ENCODE data around the gene NHS. TPM values are rescaled to one million over a fixed set of nuclear protein-coding genes. Genes with fewer than 3 reads are reported as not detected.

The NHS gene
- total and polyA plus RNA-seq, 7 donors, result 0.04 to 1.3 (median 0.22) TPM

DNA sequence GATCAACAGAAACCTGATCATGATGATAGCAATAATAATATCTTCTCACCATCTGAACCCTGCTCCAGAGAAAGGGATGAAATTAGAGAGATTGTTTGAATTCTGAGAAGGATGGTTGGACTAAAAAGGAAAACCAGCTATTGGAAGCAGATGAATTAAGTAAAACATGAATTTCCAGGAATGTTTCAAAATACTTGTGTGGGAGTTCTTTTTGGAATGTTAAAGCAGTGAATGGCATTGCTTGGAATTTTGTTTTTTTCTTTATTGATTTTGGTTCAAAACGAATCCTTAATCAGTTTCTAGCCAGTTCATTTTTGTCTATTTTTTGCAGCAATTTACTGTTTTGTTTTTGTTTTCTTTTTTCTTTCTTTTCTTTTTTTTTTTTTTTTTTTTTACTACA, 150.3 kb downstream of the NHS start:
- TF ChIP-seq, protein P1, sequence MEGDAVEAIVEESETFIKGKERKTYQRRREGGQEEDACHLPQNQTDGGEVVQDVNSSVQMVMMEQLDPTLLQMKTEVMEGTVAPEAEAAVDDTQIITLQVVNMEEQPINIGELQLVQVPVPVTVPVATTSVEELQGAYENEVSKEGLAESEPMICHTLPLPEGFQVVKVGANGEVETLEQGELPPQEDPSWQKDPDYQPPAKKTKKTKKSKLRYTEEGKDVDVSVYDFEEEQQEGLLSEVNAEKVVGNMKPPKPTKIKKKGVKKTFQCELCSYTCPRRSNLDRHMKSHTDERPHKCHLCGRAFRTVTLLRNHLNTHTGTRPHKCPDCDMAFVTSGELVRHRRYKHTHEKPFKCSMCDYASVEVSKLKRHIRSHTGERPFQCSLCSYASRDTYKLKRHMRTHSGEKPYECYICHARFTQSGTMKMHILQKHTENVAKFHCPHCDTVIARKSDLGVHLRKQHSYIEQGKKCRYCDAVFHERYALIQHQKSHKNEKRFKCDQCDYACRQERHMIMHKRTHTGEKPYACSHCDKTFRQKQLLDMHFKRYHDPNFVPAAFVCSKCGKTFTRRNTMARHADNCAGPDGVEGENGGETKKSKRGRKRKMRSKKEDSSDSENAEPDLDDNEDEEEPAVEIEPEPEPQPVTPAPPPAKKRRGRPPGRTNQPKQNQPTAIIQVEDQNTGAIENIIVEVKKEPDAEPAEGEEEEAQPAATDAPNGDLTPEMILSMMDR (IDR thresholded peaks at IDR 0.05), result no peak
- ATAC-seq (no peak), DNase-seq (no peak)
- peaks cover 0 to 8% (median 0%) of the 10 kb centered on the region in 3 donors for H3K27me3 ChIP-seq (ENCODE audit: insufficient read depth in 3 of 3, low read length in 2 of 3)
- H3K27ac ChIP-seq, result no peak overlapping the region
- H3K9me3 ChIP-seq, result no peaks in the 10 kb centered on the region
- WGBS, 3 donors, result 43 to 97% (median 81%) methylated on average over 1 of the region's 1 CpG
- intact Hi-C loops (cut with DNase I), result no loop called here
- H3K36me3 ChIP-seq (ENCODE audit: insufficient read depth in 1 of 2, low read depth in 1 of 2), result no peaks in the 10 kb centered on the region
- H3K4me3 ChIP-seq, result no peak overlapping the region
- H3K4me1 ChIP-seq, result no peaks in the 10 kb centered on the region

DNA sequence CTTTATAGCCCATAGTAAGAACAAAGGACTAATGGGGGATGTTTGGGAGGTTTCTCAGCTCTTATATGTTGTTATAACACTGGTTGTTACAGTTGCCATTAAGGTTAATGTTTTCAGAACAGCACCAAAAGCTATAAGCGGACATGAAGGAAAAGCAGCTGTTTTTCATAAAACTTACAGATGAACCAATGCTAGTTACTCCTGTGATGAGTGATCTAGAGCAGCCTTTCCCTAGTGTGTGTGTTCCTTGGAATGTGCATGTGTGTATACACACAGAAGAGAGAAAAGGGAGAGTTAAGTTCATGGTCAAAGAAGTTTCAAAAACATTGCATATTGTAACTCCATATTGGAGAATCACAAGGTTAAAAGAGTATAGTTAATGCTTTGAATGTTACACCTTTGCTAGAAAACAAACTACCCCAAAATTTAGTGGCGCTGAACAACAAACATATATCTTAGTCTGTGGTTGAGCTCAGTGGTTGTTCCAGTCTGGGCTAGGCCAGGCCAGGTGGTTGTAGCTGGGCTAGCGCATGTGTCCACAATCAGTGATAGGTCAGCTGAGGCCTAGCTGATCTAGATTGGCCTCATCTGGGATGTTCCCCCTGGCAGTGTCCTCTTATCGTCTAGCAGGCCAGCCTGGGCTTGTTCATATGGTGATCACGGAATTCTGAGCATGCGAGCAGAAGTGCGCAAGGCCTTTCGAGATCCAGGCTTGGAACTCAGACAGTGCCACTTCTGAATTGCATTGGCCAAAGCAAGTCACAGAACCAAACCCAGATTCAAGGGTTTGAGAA, 151.0 kb downstream of the NHS start:
- Histone ChIP-seq H3K9me3 (no peaks in the 10 kb centered on the region), H3K27ac (no peak overlapping the region), H3K27me3 (ENCODE audit: insufficient read depth in 3 of 3, low read length in 2 of 3) (peaks cover 0 to 12% (median 0%) of the 10 kb centered on the region in 3 donors), H3K4me1 (no peaks in the 10 kb centered on the region), H3K36me3 (ENCODE audit: insufficient read depth in 1 of 2, low read depth in 1 of 2) (no peaks in the 10 kb centered on the region), H3K4me3 (no peak overlapping the region)
- DNase-seq, result no peak
- ATAC-seq, result peak in 2 of 4 donors; percentile 32 to 54
- TF ChIP-seq, protein P1 (IDR thresholded peaks at IDR 0.05), result no peak
- intact Hi-C loops (cut with DNase I), result no loop called here
- WGBS, 3 donors, result 78 to 95% (median 86%) methylated on average over 8 of the region's 8 CpGs

DNA sequence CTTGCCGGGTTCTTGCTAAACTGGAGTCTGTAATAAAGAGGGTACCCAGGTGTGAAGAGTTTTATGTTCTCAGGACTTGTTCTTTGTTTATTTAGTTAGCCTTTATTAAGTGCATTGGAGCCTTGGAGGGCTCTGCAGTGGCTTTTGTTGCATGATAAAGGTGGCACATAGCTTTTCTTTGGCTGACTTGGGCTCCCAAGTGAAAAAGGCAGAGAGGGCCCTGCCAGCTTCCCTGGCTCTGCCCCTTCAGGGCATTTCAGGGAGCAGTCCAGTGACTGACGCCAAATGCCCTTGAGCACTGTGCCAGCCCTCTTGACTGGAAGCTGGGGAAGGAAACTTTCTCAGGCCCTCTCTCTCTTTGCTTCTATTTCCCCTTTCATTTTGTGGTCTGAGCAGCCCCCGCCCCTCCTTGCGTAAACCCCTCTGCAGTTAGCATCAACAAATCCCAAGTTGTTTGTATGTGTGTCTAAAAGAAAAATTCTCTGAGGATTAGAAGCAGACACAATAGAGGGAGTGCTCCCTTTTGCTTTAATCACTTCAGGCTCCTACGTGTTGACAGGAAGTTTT, 152.2 kb downstream of the NHS start:
- H3K4me3 ChIP-seq, result no peak overlapping the region
- intact Hi-C loops (cut with DNase I), result no loop called here
- no peaks in the 10 kb centered on the region for H3K4me1 ChIP-seq
- peaks cover 0 to 11% (median 0%) of the 10 kb centered on the region in 3 donors for H3K27me3 ChIP-seq (ENCODE audit: insufficient read depth in 3 of 3, low read length in 2 of 3)
- TF ChIP-seq, protein P1 (IDR thresholded peaks at IDR 0.05), result no peak
- no peaks in the 10 kb centered on the region for H3K9me3 ChIP-seq
- ATAC-seq (peak in 2 of 4 donors; percentile 54 to 60), DNase-seq (peak in 1 of 2 donors; percentile 26)
- H3K36me3 ChIP-seq (ENCODE audit: insufficient read depth in 1 of 2, low read depth in 1 of 2), result no peaks in the 10 kb centered on the region
- 36 to 48% (median 43%) methylated on average over 5 of the region's 5 CpGs for WGBS, 3 donors
- no peak overlapping the region for H3K27ac ChIP-seq

DNA sequence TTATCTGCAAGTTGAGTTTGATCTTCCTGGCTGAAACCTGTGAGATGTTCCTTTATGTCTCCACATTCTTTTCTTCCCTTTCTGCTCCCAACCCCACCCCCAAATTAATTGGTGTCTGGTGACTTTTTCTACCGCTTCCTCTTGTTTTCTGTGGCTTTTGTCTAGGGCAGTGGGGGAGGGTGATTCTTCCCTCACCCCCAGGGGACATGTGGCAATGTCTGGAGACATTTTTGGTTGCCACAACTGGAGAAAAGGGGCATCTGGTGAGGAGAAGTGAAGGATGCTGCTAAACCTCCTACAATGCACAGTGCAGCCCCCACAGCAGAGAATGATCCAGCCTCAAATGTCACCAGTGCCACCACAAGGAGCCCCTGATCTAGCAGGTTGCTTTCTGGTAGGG, 152.9 kb downstream of the NHS start:
- Histone ChIP-seq H3K27ac (no peak overlapping the region), H3K4me1 (no peaks in the 10 kb centered on the region), H3K4me3 (no peak overlapping the region), H3K9me3 (no peaks in the 10 kb centered on the region), H3K36me3 (ENCODE audit: insufficient read depth in 1 of 2, low read depth in 1 of 2) (no peaks in the 10 kb centered on the region), H3K27me3 (ENCODE audit: insufficient read depth in 3 of 3, low read length in 2 of 3) (peaks cover 0 to 16% (median 0%) of the 10 kb centered on the region in 3 donors)
- intact Hi-C loops (cut with DNase I), result no loop called here
- ATAC-seq (no peak), DNase-seq (no peak)
- TF ChIP-seq, protein P1 (IDR thresholded peaks at IDR 0.05), result no peak
- 78 to 89% (median 85%) methylated on average over 1 of the region's 1 CpG for WGBS, 3 donors

All from psoas muscle (tissue), 8 donors.